OCI-M2 (cell line): ENCODE data around the gene MRPS24.
"Not testable (repeated sequence)": the region's sequence is repeated elsewhere in the genome, so short reads cannot be mapped to it uniquely, and the experiment has no call there.

ENCODE experiments used
- DNase-seq: peaks from one replicate; lab custom pipeline; 2025; ENCODE audit not compliant: unreplicated experiment; lab: John Stamatoyannopoulos, UW

Gene MRPS24

DNA sequence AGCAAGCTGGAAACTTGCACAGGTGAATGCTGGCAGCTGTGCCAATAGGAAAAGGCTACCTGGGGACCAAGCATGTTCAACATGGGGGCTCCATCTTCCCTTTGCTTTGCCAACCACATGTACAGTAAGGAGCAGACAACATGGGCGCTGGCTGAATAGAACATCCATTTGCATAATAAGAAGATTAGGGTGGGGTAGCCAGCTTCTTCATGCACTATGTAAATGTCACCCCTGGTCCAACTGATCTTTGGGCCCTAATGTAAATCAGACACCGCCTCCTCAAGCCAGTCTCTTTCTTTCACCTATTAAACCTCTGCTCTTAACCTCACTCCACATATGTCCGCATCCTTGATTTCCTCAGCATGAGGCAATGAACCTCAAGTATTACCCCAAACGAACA is 26.0 kb downstream of the MRPS24 start:
- no peak for DNase-seq

DNA sequence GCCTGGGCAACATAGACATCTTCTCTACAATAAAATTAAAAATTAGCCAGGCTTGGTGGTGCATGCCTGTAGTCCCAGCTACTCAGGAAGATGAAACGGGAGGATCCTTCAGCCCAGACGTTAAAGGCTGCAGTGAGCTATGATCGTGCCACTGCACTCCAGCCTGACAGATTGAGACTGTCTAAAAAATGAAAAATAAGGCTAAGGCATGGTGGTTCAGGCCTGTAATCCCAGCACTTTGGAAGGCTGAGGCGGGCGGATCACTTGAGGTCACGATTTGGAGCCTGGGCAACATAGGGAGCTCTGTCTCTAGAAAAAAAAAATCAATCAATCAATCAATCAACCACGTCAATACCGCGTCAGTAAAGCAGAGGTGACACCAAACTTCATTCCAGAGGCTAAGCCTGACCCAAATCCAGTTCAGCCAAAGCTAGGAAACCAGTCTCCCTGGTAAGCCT is 31.1 kb downstream of the MRPS24 start:
- DNase-seq: no peak

DNA sequence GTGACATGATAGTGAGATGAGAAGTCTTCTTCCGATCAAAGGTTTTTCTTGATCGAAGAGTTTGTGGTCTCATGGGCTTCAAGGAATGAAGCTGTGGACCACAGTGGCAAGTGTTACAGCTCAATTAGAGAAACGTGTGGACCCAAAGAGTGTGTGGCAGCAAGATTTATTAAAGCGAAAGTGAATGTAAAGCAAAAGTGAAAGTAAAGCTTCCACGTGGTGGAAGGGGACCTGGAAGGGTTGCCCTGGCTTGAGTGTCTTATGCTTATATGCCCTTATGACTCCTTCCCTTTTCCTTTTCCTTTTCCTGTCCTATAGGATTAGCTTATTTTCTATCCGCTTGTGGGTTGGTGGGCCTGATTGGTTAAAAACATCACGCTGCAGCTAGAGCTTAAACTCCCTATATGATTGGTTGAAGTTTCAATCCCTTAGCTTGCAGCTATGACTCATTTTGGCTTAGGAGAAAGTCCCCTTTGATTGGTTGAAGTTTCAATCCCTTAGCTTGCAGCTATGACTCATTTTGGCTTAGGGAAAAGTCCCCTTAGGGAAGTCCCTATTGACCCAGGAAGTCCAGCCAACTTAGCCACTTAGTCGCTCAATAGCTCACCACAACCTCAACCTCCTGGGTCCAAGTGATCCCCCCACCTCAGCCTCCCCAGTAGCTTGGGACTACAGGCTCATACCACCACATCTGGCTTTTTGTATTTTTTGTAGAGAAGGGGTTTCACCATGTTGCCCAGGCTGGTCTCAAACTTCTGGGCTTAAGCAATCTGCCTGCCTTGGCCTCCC is 34.7 kb downstream of the MRPS24 start:
- DNase-seq: no peak

DNA sequence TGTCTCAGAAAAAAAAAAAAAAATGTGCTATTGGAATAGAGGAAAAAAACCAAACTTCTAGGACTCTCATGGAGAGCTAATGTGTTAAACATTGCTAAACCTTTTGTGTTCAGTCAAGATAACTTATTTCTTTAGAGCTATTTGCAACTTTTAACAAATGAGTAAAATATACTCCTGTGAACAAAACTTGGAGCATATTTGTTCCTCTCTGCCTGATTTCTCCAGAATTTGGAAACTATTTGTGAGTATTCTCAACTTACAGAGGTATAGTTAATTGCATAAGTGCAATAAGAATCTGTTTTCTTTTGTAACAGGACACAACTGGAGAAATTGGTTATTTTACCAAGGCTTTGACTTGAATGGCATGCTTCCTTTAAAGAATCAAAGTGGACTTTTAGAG is 38.4 kb downstream of the MRPS24 start:
- DNase-seq: not testable (repeated sequence)

DNA sequence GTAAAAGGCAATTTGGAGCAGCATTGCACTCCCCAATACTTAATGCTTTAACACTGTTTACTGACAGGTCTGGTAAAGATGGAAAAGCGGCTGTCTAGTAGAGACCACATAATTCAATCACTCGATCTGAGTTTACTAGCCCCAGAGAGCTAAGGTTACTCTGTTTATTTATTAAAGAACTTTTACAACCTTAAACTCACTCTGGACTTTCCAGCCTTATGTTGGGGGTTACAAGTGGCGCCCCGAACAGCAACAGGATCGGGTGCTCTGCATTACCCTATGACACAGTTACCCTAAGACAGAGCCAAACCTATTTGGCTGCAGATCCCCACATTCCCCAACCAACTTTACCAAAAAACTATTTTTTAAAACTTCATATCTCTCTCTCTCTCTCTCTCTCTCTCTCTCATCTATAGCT is 43.9 kb downstream of the MRPS24 start:
- no peak for DNase-seq

DNA sequence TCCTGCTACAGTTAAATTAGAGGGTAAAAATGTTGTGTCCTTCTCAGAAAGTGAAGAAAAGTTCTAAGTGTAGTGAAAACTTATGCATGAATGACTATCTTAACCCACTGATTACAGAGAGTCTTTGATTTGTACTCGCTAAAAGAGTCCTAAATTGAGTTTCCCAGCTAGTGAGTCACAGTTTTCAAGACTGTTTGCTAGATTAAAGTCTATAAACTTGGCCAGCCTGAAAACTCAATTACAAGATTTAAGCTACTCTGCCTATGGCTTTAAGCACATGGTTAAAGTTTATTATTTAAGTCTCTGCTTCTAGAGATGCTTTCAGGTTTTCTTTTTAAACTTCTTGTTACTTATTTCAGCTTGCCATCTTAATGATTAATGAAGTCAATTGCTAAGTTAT is 44.4 kb downstream of the MRPS24 start:
- no peak for DNase-seq

DNA sequence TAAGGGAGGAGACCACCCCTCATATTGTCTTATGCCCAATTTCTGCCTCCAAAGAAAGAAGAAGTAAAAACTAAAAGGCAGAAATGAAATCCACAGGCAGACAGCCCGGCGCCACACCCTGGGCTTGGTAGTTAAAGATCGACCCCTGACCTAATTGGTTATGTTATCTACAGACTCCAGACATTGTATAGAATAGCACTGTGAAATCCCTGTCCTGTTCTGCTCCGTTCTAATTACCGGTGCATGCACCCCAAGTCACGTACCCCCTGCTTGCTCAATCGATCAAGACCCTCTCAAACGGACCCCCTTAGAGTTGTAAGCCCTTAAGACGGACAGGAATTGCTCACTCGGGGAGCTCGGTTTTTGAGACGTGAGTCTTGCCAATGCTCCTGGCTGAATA is 44.8 kb downstream of the MRPS24 start:
- DNase-seq: not testable (repeated sequence)

DNA sequence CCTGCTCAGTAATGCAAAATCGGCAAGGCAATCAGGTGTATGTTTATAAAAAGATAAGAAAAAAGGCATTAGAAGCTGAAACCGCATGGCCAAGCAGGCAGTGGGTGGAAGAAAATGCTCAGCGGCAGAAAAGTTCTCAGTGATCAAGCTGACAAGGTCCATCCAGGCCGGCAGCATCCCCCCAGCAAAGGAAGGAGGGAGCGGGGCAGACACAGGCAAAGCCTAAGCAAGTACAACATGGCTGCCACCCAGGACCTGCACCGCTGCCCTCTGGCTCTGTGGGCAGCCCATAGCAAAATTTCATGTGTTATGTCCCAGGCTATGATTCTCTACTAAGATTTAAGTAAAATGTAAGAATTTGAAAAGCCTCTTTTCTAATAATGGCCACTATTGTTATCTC is 45.4 kb downstream of the MRPS24 start:
- DNase-seq: no peak

DNA sequence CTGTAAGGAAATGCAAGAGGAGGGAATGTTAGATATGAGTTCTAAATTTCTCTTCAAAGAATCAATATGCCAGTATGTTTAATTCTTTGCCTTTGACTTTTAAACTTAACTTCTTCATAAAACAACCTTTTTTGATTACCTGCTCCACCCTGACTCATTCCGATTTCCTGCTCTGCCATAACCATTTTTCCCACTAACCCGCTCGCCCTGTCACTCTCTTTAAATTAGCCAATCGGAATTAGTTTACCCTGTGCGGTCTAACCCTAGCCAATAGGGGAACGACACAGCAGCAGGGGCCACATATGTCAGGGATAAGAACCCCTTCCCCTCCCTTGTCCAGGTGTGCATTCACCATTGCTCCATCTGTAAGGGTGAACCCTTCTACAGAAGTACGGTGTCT is 45.9 kb downstream of the MRPS24 start:
- not testable (repeated sequence) for DNase-seq
